Measurements from ENCODE around the gene GTF2F1.

DNA sequence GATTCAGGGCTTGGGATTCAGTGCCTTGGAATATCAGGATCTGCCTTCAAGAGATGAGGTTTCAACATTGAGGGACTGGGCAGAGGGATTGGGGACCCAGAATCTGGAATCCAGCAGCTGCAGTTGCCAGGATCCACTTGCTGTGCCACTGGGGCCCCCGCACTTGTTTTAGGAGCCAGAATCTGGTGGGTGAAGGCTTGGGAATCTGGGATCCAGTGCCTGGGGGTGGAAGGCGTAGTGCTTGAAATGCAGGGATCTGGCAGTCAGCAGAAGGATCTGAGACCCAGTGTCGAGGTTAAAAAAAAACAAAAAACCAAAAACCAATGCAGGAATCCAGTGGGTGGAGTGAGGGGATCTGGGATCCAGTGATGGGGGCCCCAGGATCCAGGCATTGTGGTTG, 47.9 kb upstream of the GTF2F1 start:
- TF ChIP-seq, protein P1, sequence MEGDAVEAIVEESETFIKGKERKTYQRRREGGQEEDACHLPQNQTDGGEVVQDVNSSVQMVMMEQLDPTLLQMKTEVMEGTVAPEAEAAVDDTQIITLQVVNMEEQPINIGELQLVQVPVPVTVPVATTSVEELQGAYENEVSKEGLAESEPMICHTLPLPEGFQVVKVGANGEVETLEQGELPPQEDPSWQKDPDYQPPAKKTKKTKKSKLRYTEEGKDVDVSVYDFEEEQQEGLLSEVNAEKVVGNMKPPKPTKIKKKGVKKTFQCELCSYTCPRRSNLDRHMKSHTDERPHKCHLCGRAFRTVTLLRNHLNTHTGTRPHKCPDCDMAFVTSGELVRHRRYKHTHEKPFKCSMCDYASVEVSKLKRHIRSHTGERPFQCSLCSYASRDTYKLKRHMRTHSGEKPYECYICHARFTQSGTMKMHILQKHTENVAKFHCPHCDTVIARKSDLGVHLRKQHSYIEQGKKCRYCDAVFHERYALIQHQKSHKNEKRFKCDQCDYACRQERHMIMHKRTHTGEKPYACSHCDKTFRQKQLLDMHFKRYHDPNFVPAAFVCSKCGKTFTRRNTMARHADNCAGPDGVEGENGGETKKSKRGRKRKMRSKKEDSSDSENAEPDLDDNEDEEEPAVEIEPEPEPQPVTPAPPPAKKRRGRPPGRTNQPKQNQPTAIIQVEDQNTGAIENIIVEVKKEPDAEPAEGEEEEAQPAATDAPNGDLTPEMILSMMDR (IDR thresholded peaks at IDR 0.05 in 4 of 5, conservative IDR thresholded peaks at IDR 0.05 in 1 of 5): no peak
- TF ChIP-seq POLR2A (IDR thresholded peaks at IDR 0.05): no peak

Measured in gastrocnemius medialis (tissue), 4 donors.